CD4-positive, CD25-positive, alpha-beta regulatory T cell (primary cell): ENCODE results near the gene LGALS3BP. TPM values are rescaled to one million over a fixed set of nuclear protein-coding genes. Genes with fewer than 3 reads are reported as not detected.

Experiments used
- ATAC-seq, 2 donors: fragments of 150-1000 bp; cut with Tn5 transposase; one replicate each; pipeline ENCODE4 v1.10.0; 2021; ENCODE audit warnings: low read depth in 2 of 2, moderate number of reproducible peaks in 2 of 2, moderate library complexity in 1 of 2
- DNase-seq, 3 donors: peaks; one replicate each; pipeline versions ENCODE4 v3.0.0 to v3.0.0-alpha.2; 2012 to 2022; ENCODE audit warnings: mixed read lengths in 1 of 3
- H3K27ac ChIP-seq: one replicate; pipeline ENCODE4 v1.7.0; 2013; ENCODE audit warnings: mild to moderate bottlenecking, low read length; ENCODE audit not compliant: insufficient read depth, poor library complexity, severe bottlenecking
- H3K27me3 ChIP-seq: one replicate; pipeline ENCODE4 v1.7.0; 2013; ENCODE audit warnings: low read length; ENCODE audit not compliant: control insufficient read depth, insufficient read depth
- H3K36me3 ChIP-seq: one replicate; pipeline ENCODE4 v1.7.0; 2013; ENCODE audit warnings: mild to moderate bottlenecking, low read length, moderate library complexity; ENCODE audit not compliant: control insufficient read depth, insufficient read depth
- H3K4me1 ChIP-seq: 2 replicates; pipeline ENCODE4 v1.7.0; 2013; ENCODE audit warnings: mild to moderate bottlenecking, low read length; ENCODE audit not compliant: insufficient read depth, control insufficient read depth, poor library complexity, severe bottlenecking
- H3K4me3 ChIP-seq: one replicate; pipeline ENCODE4 v1.7.0; 2013; ENCODE audit warnings: low read depth, mild to moderate bottlenecking, low read length, moderate library complexity
- H3K9me3 ChIP-seq, 2 experiments: 1 replicate in 1 of 2; 2 replicates in 1 of 2; pipeline ENCODE4 v1.7.0; 2013; ENCODE audit warnings: low read length in 2 of 2, mild to moderate bottlenecking in 1 of 2, moderate library complexity in 1 of 2; ENCODE audit not compliant: control insufficient read depth in 2 of 2
- H3K27ac Mint-ChIP-seq, 3 donors: one replicate each; pipeline ENCODE4 v1.8.0; 2020 to 2022; ENCODE audit warnings: mild to moderate bottlenecking in 3 of 3, mixed read lengths in 3 of 3, moderate library complexity in 2 of 3
- H3K27me3 Mint-ChIP-seq: one replicate; pipeline ENCODE4 v1.8.0; 2022; ENCODE audit warnings: mild to moderate bottlenecking, mixed read lengths
- H3K36me3 Mint-ChIP-seq: one replicate; pipeline ENCODE4 v1.8.0; 2020; ENCODE audit warnings: mixed read lengths
- H3K4me1 Mint-ChIP-seq, 4 donors: one replicate each; pipeline ENCODE4 v1.8.0; 2020 to 2022; ENCODE audit warnings: mixed read lengths in 4 of 4, mild to moderate bottlenecking in 1 of 4
- H3K4me3 Mint-ChIP-seq, 4 donors: one replicate each; pipeline ENCODE4 v1.8.0; 2020 to 2022; ENCODE audit warnings: mild to moderate bottlenecking in 4 of 4, mixed read lengths in 4 of 4, moderate library complexity in 3 of 4
- H3K9me3 Mint-ChIP-seq, 7 donors: one replicate each; pipeline ENCODE4 v1.8.0; 2020 to 2022; ENCODE audit warnings: mixed read lengths in 7 of 7, mild to moderate bottlenecking in 3 of 7, moderate library complexity in 2 of 7
- polyA plus RNA-seq, 4 donors: library from polyadenylated mRNA; unstranded; fragments of 300-500 nt; fragmentation: Illumina TruSeq; gene quantifications; one replicate each; pipeline ENCODE4 v1.2.3, GENCODE V29; 2021
- total RNA-seq: library from RNA; stranded (reverse); gene quantifications from one replicate; pipeline ENCODE4 v1.2.3, GENCODE V29; 2022

Gene LGALS3BP
- total and polyA plus RNA-seq, 5 donors from 2014 or later, result 23.4 to 43.5 (median 27.2) TPM

GRCh38 chr17:78972507-78973105 lies 7.1 kb downstream of the LGALS3BP start:
- no peaks in the 10 kb centered on the region for H3K9me3 Mint-ChIP-seq
- no peaks in the 10 kb centered on the region for H3K27me3 Mint-ChIP-seq
- H3K9me3 ChIP-seq, result no peaks in the 10 kb centered on the region
- H3K27ac ChIP-seq, result no peak overlapping the region
- no peak for DNase-seq
- H3K36me3 ChIP-seq, result no peaks in the 10 kb centered on the region
- H3K4me1 Mint-ChIP-seq, result peaks cover 0 to 10% (median 7%) of the 10 kb centered on the region in 4 donors
- peaks cover 7% of the 10 kb centered on the region for H3K4me1 ChIP-seq
- no peak for ATAC-seq
- no peak overlapping the region for H3K4me3 ChIP-seq
- peaks cover 5% of the 10 kb centered on the region for H3K36me3 Mint-ChIP-seq
- H3K27me3 ChIP-seq, result no peaks in the 10 kb centered on the region
- H3K27ac Mint-ChIP-seq, result peak overlapping the region in 1 of 3 donors; percentile 52
- H3K4me3 Mint-ChIP-seq, result no peak overlapping the region

GRCh38 chr17:78971756-78972506 lies 7.8 kb downstream of the LGALS3BP start:
- no peaks in the 10 kb centered on the region for H3K9me3 ChIP-seq
- H3K27me3 ChIP-seq, result no peaks in the 10 kb centered on the region
- Mint-ChIP-seq H3K36me3 (peaks cover 5% of the 10 kb centered on the region), H3K27me3 (no peaks in the 10 kb centered on the region), H3K4me3 (no peak overlapping the region), H3K4me1 (peaks cover 0 to 10% (median 5%) of the 10 kb centered on the region in 4 donors), H3K27ac (peak overlapping the region in 1 of 3 donors; percentile 50), H3K9me3 (no peaks in the 10 kb centered on the region)
- ATAC-seq (no peak), DNase-seq (no peak)
- peaks cover 7% of the 10 kb centered on the region for H3K4me1 ChIP-seq
- no peak overlapping the region for H3K4me3 ChIP-seq
- H3K36me3 ChIP-seq, result no peaks in the 10 kb centered on the region
- no peak overlapping the region for H3K27ac ChIP-seq

GRCh38 chr17:78970834-78971755 lies 8.6 kb downstream of the LGALS3BP start:
- Histone ChIP-seq H3K36me3 (no peaks in the 10 kb centered on the region), H3K4me3 (no peak overlapping the region), H3K9me3 (no peaks in the 10 kb centered on the region), H3K27ac (no peak overlapping the region), H3K27me3 (no peaks in the 10 kb centered on the region), H3K4me1 (peaks cover 7% of the 10 kb centered on the region)
- Mint-ChIP-seq H3K36me3 (peaks cover 5% of the 10 kb centered on the region), H3K27me3 (no peaks in the 10 kb centered on the region), H3K4me3 (no peak overlapping the region), H3K4me1 (peaks cover 0 to 10% (median 5%) of the 10 kb centered on the region in 4 donors), H3K27ac (peak overlapping the region; percentile 43 to 53 (median 50)), H3K9me3 (no peaks in the 10 kb centered on the region)
- ATAC-seq (peak; percentile 59 to 71), DNase-seq (peak; percentile 62 to 77 (median 69))

- no peaks in the 10 kb centered on the region for H3K27me3 ChIP-seq
- H3K4me1 ChIP-seq, result peaks cover 7% of the 10 kb centered on the region
- H3K27ac ChIP-seq, result no peak overlapping the region
- no peaks in the 10 kb centered on the region for H3K9me3 ChIP-seq
- DNase-seq, result no peak
- Mint-ChIP-seq H3K27ac (no peak overlapping the region), H3K36me3 (peaks cover 5% of the 10 kb centered on the region), H3K9me3 (no peaks in the 10 kb centered on the region), H3K4me1 (peaks cover 0 to 10% (median 5%) of the 10 kb centered on the region in 4 donors), H3K4me3 (no peak overlapping the region), H3K27me3 (no peaks in the 10 kb centered on the region)
- no peak for ATAC-seq
- no peaks in the 10 kb centered on the region for H3K36me3 ChIP-seq
- H3K4me3 ChIP-seq, result no peak overlapping the region
Measured at GRCh38 chr17:78969865-78970264, 9.9 kb downstream of the LGALS3BP start.

- Histone ChIP-seq H3K4me3 (no peak overlapping the region), H3K27ac (no peak overlapping the region), H3K4me1 (peaks cover 7% of the 10 kb centered on the region), H3K36me3 (no peaks in the 10 kb centered on the region), H3K27me3 (no peaks in the 10 kb centered on the region), H3K9me3 (no peaks in the 10 kb centered on the region)
- ATAC-seq, result no peak
- H3K27me3 Mint-ChIP-seq, result no peaks in the 10 kb centered on the region
- no peak overlapping the region for H3K27ac Mint-ChIP-seq
- no peak for DNase-seq
- H3K9me3 Mint-ChIP-seq, result no peaks in the 10 kb centered on the region
- no peak overlapping the region for H3K4me3 Mint-ChIP-seq
- H3K4me1 Mint-ChIP-seq, result peaks cover 0 to 10% (median 5%) of the 10 kb centered on the region in 4 donors
- H3K36me3 Mint-ChIP-seq, result peaks cover 5% of the 10 kb centered on the region
Measured at GRCh38 chr17:78967782-78968362, 11.9 kb downstream of the LGALS3BP start.

- H3K36me3 Mint-ChIP-seq, result peaks cover 5% of the 10 kb centered on the region
- H3K27ac Mint-ChIP-seq, result no peak overlapping the region
- Histone ChIP-seq H3K4me3 (no peak overlapping the region), H3K4me1 (peaks cover 7% of the 10 kb centered on the region), H3K9me3 (no peaks in the 10 kb centered on the region), H3K36me3 (no peaks in the 10 kb centered on the region), H3K27me3 (no peaks in the 10 kb centered on the region), H3K27ac (no peak overlapping the region)
- ATAC-seq, result no peak
- H3K9me3 Mint-ChIP-seq, result no peaks in the 10 kb centered on the region
- no peak overlapping the region for H3K4me3 Mint-ChIP-seq
- DNase-seq, result no peak
- no peaks in the 10 kb centered on the region for H3K27me3 Mint-ChIP-seq
- H3K4me1 Mint-ChIP-seq, result peaks cover 0 to 10% (median 5%) of the 10 kb centered on the region in 4 donors
Measured at GRCh38 chr17:78966910-78967600, 12.7 kb downstream of the LGALS3BP start.
